ENCODE measurements around the gene SPRN. TPM values are rescaled to one million over a fixed set of nuclear protein-coding genes. Genes with fewer than 3 reads are reported as not detected.
"Not testable (repeated sequence)": the region's sequence is repeated elsewhere in the genome, so short reads cannot be mapped to it uniquely, and the experiment has no call there.

The SPRN gene, protein sequence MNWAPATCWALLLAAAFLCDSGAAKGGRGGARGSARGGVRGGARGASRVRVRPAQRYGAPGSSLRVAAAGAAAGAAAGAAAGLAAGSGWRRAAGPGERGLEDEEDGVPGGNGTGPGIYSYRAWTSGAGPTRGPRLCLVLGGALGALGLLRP
- under 0.01 and 0.33 TPM in 2 replicates for total RNA-seq
- 0.93 and 1.2 TPM in 2 replicates for polyA plus RNA-seq
- 2.5 and 2.9 TPM in 2 replicates for polyA plus RNA-seq (2012)
- 2.6 and 3.5 TPM in 2 replicates for polyA minus RNA-seq (ENCODE audit: low replicate concordance)

DNA sequence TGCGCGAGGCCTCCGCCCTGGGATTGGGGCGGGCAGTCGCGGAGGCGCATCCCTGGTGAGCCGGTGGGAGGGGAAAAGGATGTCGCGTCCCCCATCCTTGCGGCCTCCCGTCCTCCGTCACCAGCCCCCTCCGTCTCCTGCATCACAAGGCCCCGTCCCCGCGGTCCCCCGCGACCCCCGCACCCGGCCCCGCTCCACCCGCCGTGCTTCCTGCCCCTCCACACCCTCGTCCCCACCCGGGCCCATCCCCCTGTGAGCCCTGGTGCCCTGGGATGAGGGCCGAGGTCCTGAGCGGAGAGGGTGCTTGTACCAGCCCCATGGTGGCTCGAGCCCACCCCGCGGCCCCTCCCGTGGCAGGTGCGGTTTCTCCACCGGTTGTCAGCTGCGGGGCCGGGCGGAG lies at the start of gene SPRN:
Gene SPRN (minus strand): TSS at position 25 of the 400 bp plus-strand sequence. CDS start 944 bp downstream, outside the sequence.
- H3K4me2 ChIP-seq (ENCODE audit: extremely low read depth, insufficient read depth, low read length); H3K79me2 ChIP-seq (ENCODE audit: control insufficient read depth, insufficient read depth, low read length); H2AFZ ChIP-seq (ENCODE audit: low read length); H3K4me1 ChIP-seq (ENCODE audit: control insufficient read depth, extremely low read depth, insufficient read depth, low read length); H3K9ac ChIP-seq (ENCODE audit: insufficient read depth, low read length); H3K36me3 ChIP-seq (ENCODE audit: control insufficient read depth, insufficient read depth, low read length); DNase-seq (ENCODE audit: low read depth in 2 of 2); H3K9me3 ChIP-seq (ENCODE audit: control insufficient read depth, insufficient read depth, low read depth, low read length); H4K20me1 ChIP-seq (ENCODE audit: control insufficient read depth, extremely low read depth, insufficient read depth, low read length); H3K27ac ChIP-seq (ENCODE audit: insufficient read depth, low read length); H3K27me3 ChIP-seq (ENCODE audit: control insufficient read depth, insufficient read depth, low read length): not testable (repeated sequence)
- peak within 1 kb of the TSS in 1 of 4 experiments; percentile 41 for H3K4me3 ChIP-seq (replicated peaks in 1 of 4; ENCODE audit: control extremely low read depth in 1 of 4, insufficient read depth in 1 of 4, low read depth in 3 of 4, low read length in 4 of 4)

GRCh38 chr10:133474027-133474426 lies 49.6 kb upstream of the SPRN start:
- TF ChIP-seq EZH2 (IDR thresholded peaks at IDR 0.05; ENCODE audit: low read length, missing control alignments), result no peak
- Histone ChIP-seq H3K9me3 (ENCODE audit: control insufficient read depth, insufficient read depth, low read depth, low read length) (no peaks in the 10 kb centered on the region), H4K20me1 (ENCODE audit: control insufficient read depth, extremely low read depth, insufficient read depth, low read length) (no peaks in the 10 kb centered on the region), H2AFZ (ENCODE audit: low read length) (no peak overlapping the region), H3K79me2 (ENCODE audit: control insufficient read depth, insufficient read depth, low read length) (no peaks in the 10 kb centered on the region), H3K36me3 (ENCODE audit: control insufficient read depth, insufficient read depth, low read length) (no peaks in the 10 kb centered on the region), H3K4me3 (replicated peaks in 1 of 4; ENCODE audit: control extremely low read depth in 1 of 4, insufficient read depth in 1 of 4, low read depth in 3 of 4, low read length in 4 of 4) (no peak overlapping the region), H3K4me1 (ENCODE audit: control insufficient read depth, extremely low read depth, insufficient read depth, low read length) (no peaks in the 10 kb centered on the region), H3K4me2 (ENCODE audit: extremely low read depth, insufficient read depth, low read length) (no peak overlapping the region), H3K27ac (ENCODE audit: insufficient read depth, low read length) (no peak overlapping the region), H3K9ac (ENCODE audit: insufficient read depth, low read length) (no peak overlapping the region), H3K27me3 (ENCODE audit: control insufficient read depth, insufficient read depth, low read length) (no peaks in the 10 kb centered on the region)
- no peak for DNase-seq (ENCODE audit: low read depth in 2 of 2)

- Histone ChIP-seq H3K27me3 (ENCODE audit: control insufficient read depth, insufficient read depth, low read length) (no peaks in the 10 kb centered on the region), H3K9ac (ENCODE audit: insufficient read depth, low read length) (no peak overlapping the region), H3K4me1 (ENCODE audit: control insufficient read depth, extremely low read depth, insufficient read depth, low read length) (no peaks in the 10 kb centered on the region), H3K4me2 (ENCODE audit: extremely low read depth, insufficient read depth, low read length) (no peak overlapping the region), H3K9me3 (ENCODE audit: control insufficient read depth, insufficient read depth, low read depth, low read length) (no peaks in the 10 kb centered on the region), H3K27ac (ENCODE audit: insufficient read depth, low read length) (no peak overlapping the region), H2AFZ (ENCODE audit: low read length) (no peak overlapping the region), H4K20me1 (ENCODE audit: control insufficient read depth, extremely low read depth, insufficient read depth, low read length) (no peaks in the 10 kb centered on the region), H3K36me3 (ENCODE audit: control insufficient read depth, insufficient read depth, low read length) (no peaks in the 10 kb centered on the region), H3K4me3 (replicated peaks in 1 of 4; ENCODE audit: control extremely low read depth in 1 of 4, insufficient read depth in 1 of 4, low read depth in 3 of 4, low read length in 4 of 4) (no peak overlapping the region), H3K79me2 (ENCODE audit: control insufficient read depth, insufficient read depth, low read length) (no peaks in the 10 kb centered on the region)
- no peak for DNase-seq (ENCODE audit: low read depth in 2 of 2)
- TF ChIP-seq EZH2 (IDR thresholded peaks at IDR 0.05; ENCODE audit: low read length, missing control alignments), result no peak
- TF ChIP-seq, protein P1, sequence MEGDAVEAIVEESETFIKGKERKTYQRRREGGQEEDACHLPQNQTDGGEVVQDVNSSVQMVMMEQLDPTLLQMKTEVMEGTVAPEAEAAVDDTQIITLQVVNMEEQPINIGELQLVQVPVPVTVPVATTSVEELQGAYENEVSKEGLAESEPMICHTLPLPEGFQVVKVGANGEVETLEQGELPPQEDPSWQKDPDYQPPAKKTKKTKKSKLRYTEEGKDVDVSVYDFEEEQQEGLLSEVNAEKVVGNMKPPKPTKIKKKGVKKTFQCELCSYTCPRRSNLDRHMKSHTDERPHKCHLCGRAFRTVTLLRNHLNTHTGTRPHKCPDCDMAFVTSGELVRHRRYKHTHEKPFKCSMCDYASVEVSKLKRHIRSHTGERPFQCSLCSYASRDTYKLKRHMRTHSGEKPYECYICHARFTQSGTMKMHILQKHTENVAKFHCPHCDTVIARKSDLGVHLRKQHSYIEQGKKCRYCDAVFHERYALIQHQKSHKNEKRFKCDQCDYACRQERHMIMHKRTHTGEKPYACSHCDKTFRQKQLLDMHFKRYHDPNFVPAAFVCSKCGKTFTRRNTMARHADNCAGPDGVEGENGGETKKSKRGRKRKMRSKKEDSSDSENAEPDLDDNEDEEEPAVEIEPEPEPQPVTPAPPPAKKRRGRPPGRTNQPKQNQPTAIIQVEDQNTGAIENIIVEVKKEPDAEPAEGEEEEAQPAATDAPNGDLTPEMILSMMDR (conservative IDR thresholded peaks at IDR 0.05 in 1 of 2, IDR thresholded peaks at IDR 0.05 in 1 of 2; ENCODE audit: low read depth in 1 of 2, low read length in 2 of 2), result no peak
These were observed 48.8 kb upstream of the SPRN start for GRCh38 chr10:133473270-133473669.

DNA sequence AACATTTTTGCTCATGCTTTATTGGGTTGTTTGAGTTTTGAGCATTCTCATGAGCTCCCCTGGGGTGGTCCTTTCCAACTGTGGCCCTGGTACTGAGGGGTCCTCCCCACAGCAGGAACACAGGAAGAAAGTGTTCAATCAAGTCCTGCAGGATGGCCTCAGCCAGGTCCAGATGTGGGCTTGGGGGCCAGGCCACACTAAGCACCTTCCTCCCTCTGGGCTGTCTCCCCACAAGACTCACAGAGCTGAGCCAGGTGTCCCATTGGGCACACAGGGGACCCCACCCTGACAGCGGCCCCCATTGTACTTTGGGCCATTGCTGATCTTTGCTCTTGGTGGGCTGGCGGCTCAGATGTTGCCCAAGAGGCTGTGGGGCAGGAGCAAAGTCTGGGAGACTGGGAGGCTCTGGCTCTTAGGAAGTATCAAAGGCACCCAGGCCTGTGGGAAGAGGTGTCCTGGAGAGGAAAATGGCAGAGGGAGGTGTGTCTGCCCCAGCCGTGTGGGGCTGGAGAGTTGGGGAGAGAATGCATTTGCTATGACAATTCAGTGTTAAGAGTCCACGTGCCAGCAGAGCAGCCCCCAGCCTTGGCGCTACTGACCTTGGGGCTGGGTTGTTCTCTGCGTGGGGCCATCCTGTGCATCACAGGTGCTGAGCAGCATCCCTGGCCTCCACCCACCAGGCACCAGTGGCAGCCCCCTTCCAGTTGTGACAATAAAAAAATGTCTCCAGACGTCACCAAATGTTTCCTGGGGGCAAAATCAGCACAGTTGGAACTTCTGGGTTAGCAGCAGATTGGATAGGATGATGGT lies 47.1 kb upstream of the SPRN start:
- Histone ChIP-seq H3K27me3 (ENCODE audit: control insufficient read depth, insufficient read depth, low read length) (no peaks in the 10 kb centered on the region), H4K20me1 (ENCODE audit: control insufficient read depth, extremely low read depth, insufficient read depth, low read length) (no peaks in the 10 kb centered on the region), H3K4me2 (ENCODE audit: extremely low read depth, insufficient read depth, low read length) (no peak overlapping the region), H2AFZ (ENCODE audit: low read length) (no peak overlapping the region), H3K9me3 (ENCODE audit: control insufficient read depth, insufficient read depth, low read depth, low read length) (no peaks in the 10 kb centered on the region), H3K9ac (ENCODE audit: insufficient read depth, low read length) (no peak overlapping the region), H3K36me3 (ENCODE audit: control insufficient read depth, insufficient read depth, low read length) (no peaks in the 10 kb centered on the region), H3K4me3 (replicated peaks in 1 of 4; ENCODE audit: control extremely low read depth in 1 of 4, insufficient read depth in 1 of 4, low read depth in 3 of 4, low read length in 4 of 4) (no peak overlapping the region), H3K79me2 (ENCODE audit: control insufficient read depth, insufficient read depth, low read length) (no peaks in the 10 kb centered on the region), H3K27ac (ENCODE audit: insufficient read depth, low read length) (no peak overlapping the region), H3K4me1 (ENCODE audit: control insufficient read depth, extremely low read depth, insufficient read depth, low read length) (no peaks in the 10 kb centered on the region)
- TF ChIP-seq, protein P1 (conservative IDR thresholded peaks at IDR 0.05 in 1 of 2, IDR thresholded peaks at IDR 0.05 in 1 of 2; ENCODE audit: low read depth in 1 of 2, low read length in 2 of 2), result no peak
- TF ChIP-seq EZH2 (IDR thresholded peaks at IDR 0.05; ENCODE audit: low read length, missing control alignments), result no peak
- DNase-seq (ENCODE audit: low read depth in 2 of 2), result no peak

GRCh38 chr10:133469205-133469604 lies 44.8 kb upstream of the SPRN start:
- H3K9me3 ChIP-seq (ENCODE audit: control insufficient read depth, insufficient read depth, low read depth, low read length); DNase-seq (ENCODE audit: low read depth in 2 of 2); H3K79me2 ChIP-seq (ENCODE audit: control insufficient read depth, insufficient read depth, low read length); H2AFZ ChIP-seq (ENCODE audit: low read length); H3K4me2 ChIP-seq (ENCODE audit: extremely low read depth, insufficient read depth, low read length); H4K20me1 ChIP-seq (ENCODE audit: control insufficient read depth, extremely low read depth, insufficient read depth, low read length); H3K4me1 ChIP-seq (ENCODE audit: control insufficient read depth, extremely low read depth, insufficient read depth, low read length); H3K36me3 ChIP-seq (ENCODE audit: control insufficient read depth, insufficient read depth, low read length); H3K9ac ChIP-seq (ENCODE audit: insufficient read depth, low read length); H3K4me3 ChIP-seq (replicated peaks in 1 of 4; ENCODE audit: control extremely low read depth in 1 of 4, insufficient read depth in 1 of 4, low read depth in 3 of 4, low read length in 4 of 4); H3K27me3 ChIP-seq (ENCODE audit: control insufficient read depth, insufficient read depth, low read length); H3K27ac ChIP-seq (ENCODE audit: insufficient read depth, low read length): not testable (repeated sequence)
